DND-41 (cell line): ENCODE measurements around the gene DNAH3.

Experiments
- ATAC-seq: fragments of 200-7000 bp; cut with Tn5 transposase; 3 replicates; pipeline ENCODE4 v1.9.1; 2021; ENCODE audit warnings: low read depth; ENCODE audit not compliant: insufficient read depth
- DNase-seq: peaks from one replicate; pipeline ENCODE4 v3.0.0-alpha.2; 2020
- H2AFZ ChIP-seq: 2 replicates; pipeline ENCODE4 v1.6.0; 2012; ENCODE audit warnings: low read depth, low read length
- H3K27ac ChIP-seq: 2 replicates; pipeline ENCODE4 v1.5.1; 2012; ENCODE audit warnings: low read length, inconsistent platforms
- H3K27me3 ChIP-seq: fragments of 200-600 bp; sonication (generic); 2 replicates; pipeline ENCODE4 v1.6.0; 2012; ENCODE audit warnings: low read length, mild to moderate bottlenecking, inconsistent platforms; ENCODE audit not compliant: insufficient read depth, poor library complexity
- H3K36me3 ChIP-seq: 2 replicates; pipeline ENCODE4 v1.5.1; 2012; ENCODE audit warnings: low read length, inconsistent platforms; ENCODE audit not compliant: insufficient read depth
- H3K4me1 ChIP-seq: 2 replicates; pipeline ENCODE4 v1.5.1; 2012; ENCODE audit warnings: mild to moderate bottlenecking, low read length; ENCODE audit not compliant: insufficient read depth
- H3K4me2 ChIP-seq: 2 replicates; pipeline ENCODE4 v1.6.0; 2012; ENCODE audit warnings: mild to moderate bottlenecking, moderate library complexity, low read length, inconsistent platforms; ENCODE audit not compliant: insufficient read depth
- H3K4me3 ChIP-seq, 2 experiments: fragments of 200-600 bp in 1 of 2; shearing (Covaris generic) in 1 of 2; 2 replicates each; pipeline ENCODE4 v1.5.1; 2012 to 2016; ENCODE audit warnings: inconsistent platforms in 2 of 2, low read length in 2 of 2, mild to moderate bottlenecking in 2 of 2, low read depth in 1 of 2, moderate library complexity in 1 of 2
- H3K79me2 ChIP-seq: 2 replicates; pipeline ENCODE4 v1.6.0; 2012; ENCODE audit warnings: low read length, inconsistent platforms; ENCODE audit not compliant: insufficient read depth
- H3K9ac ChIP-seq: 2 replicates; pipeline ENCODE4 v1.6.0; 2012; ENCODE audit warnings: low read depth, mild to moderate bottlenecking, inconsistent platforms, low read length, moderate library complexity
- H3K9me3 ChIP-seq: 2 replicates; pipeline ENCODE4 v1.5.1; 2012; ENCODE audit warnings: low read length, moderate library complexity, mild to moderate bottlenecking, inconsistent platforms; ENCODE audit not compliant: insufficient read depth, severe bottlenecking
- H4K20me1 ChIP-seq: 2 replicates; pipeline ENCODE4 v1.6.0; 2012; ENCODE audit warnings: low read length; ENCODE audit not compliant: insufficient read depth
- CTCF ChIP-seq: IDR thresholded peaks from 2 replicates; pipeline ENCODE4 v1.5.1; 2012; ENCODE audit warnings: borderline replicate concordance, low read length, moderate library complexity, mild to moderate bottlenecking; ENCODE audit not compliant: poor library complexity, severe bottlenecking; ENCODE audit errors: extremely low read depth
- EZH2 ChIP-seq: IDR thresholded peaks from 3 replicates; pipeline ENCODE4 v1.6.1; 2012; ENCODE audit warnings: borderline replicate concordance, low read depth, mild to moderate bottlenecking, moderate library complexity, low read length, inconsistent platforms; ENCODE audit not compliant: severe bottlenecking

DNAH3 gene

GRCh38 chr16:21166561-21166961 is 15.9 kb upstream of the DNAH3 start:
- Histone ChIP-seq H3K27ac (no peak overlapping the region), H3K4me2 (no peak overlapping the region), H3K27me3 (no peaks in the 10 kb centered on the region), H3K4me1 (no peaks in the 10 kb centered on the region), H4K20me1 (no peaks in the 10 kb centered on the region), H3K79me2 (no peaks in the 10 kb centered on the region), H2AFZ (no peak overlapping the region), H3K9ac (no peak overlapping the region), H3K36me3 (peaks cover 41% of the 10 kb centered on the region), H3K9me3 (no peaks in the 10 kb centered on the region), H3K4me3 (no peak overlapping the region)
- no peak for TF ChIP-seq EZH2
- DNase-seq (no peak), ATAC-seq (0 out of 3 replicates have a peak, but pooled peaks have one; percentile 24)

GRCh38 chr16:21164521-21165168 is 14.0 kb upstream of the DNAH3 start:
- H3K27me3 ChIP-seq, result no peaks in the 10 kb centered on the region
- no peak overlapping the region for H2AFZ ChIP-seq
- no peaks in the 10 kb centered on the region; the same call in 1 of the 2 replicates for H3K79me2 ChIP-seq
- no peak overlapping the region for H3K4me2 ChIP-seq
- H4K20me1 ChIP-seq, result no peaks in the 10 kb centered on the region
- no peak for ATAC-seq
- DNase-seq, result no peak
- H3K9me3 ChIP-seq, result no peaks in the 10 kb centered on the region
- H3K36me3 ChIP-seq, result peaks cover 34% of the 10 kb centered on the region
- H3K27ac ChIP-seq, result no peak overlapping the region
- H3K9ac ChIP-seq, result no peak overlapping the region
- no peak for TF ChIP-seq CTCF
- no peak for TF ChIP-seq EZH2
- H3K4me3 ChIP-seq, result no peak overlapping the region
- peaks cover 9% of the 10 kb centered on the region for H3K4me1 ChIP-seq

GRCh38 chr16:21163576-21163975 is 12.9 kb upstream of the DNAH3 start:
- no peak for ATAC-seq
- Histone ChIP-seq H3K4me1 (peaks cover 18% of the 10 kb centered on the region), H3K36me3 (peaks cover 34% of the 10 kb centered on the region)

More at GRCh38 chr16:21163576-21163975, 12.9 kb upstream of the DNAH3 start:
- no peak for DNase-seq
- TF ChIP-seq CTCF (no peak), EZH2 (no peak)
- peaks cover 6% of the 10 kb centered on the region; the same call in 1 of the 2 replicates for H3K79me2 ChIP-seq
- no peaks in the 10 kb centered on the region for H3K9me3 ChIP-seq
- H3K27me3 ChIP-seq, result no peaks in the 10 kb centered on the region
- no peak overlapping the region for H2AFZ ChIP-seq
- no peaks in the 10 kb centered on the region for H4K20me1 ChIP-seq
- H3K27ac ChIP-seq, result no peak overlapping the region
- H3K4me2 ChIP-seq, result no peak overlapping the region
- H3K9ac ChIP-seq, result no peak overlapping the region
- H3K4me3 ChIP-seq, result no peak overlapping the region
